ENCODE results near the gene CD300LF. TPM values are rescaled to one million over a fixed set of nuclear protein-coding genes. Genes with fewer than 3 reads are reported as not detected.

The CD300LF gene
- total RNA-seq, 1 donor from 2014 or later, result not detected

- peaks cover 8% of the 10 kb centered on the region for H3K27me3 Mint-ChIP-seq (ENCODE audit: unreplicated experiment)
- no peak for TF ChIP-seq CTCF (IDR thresholded peaks at IDR 0.05; ENCODE audit: partially characterized antibody, unreplicated experiment)
- no peak overlapping the region for H3K4me3 Mint-ChIP-seq (ENCODE audit: unreplicated experiment)
Measured at GRCh38 chr17:74699236-74699635, 13.5 kb downstream of the CD300LF start.

GRCh38 chr17:74698069-74698468 is 14.7 kb downstream of the CD300LF start:
- TF ChIP-seq CTCF (IDR thresholded peaks at IDR 0.05; ENCODE audit: partially characterized antibody, unreplicated experiment), result no peak
- no peak overlapping the region for H3K4me3 Mint-ChIP-seq (ENCODE audit: unreplicated experiment)
- peaks cover 5% of the 10 kb centered on the region for H3K36me3 Mint-ChIP-seq (ENCODE audit: unreplicated experiment)
- peaks cover 3% of the 10 kb centered on the region for H3K9me3 Mint-ChIP-seq (ENCODE audit: unreplicated experiment)
- H3K27me3 Mint-ChIP-seq (ENCODE audit: unreplicated experiment), result peaks cover 8% of the 10 kb centered on the region
- H3K27ac Mint-ChIP-seq (ENCODE audit: unreplicated experiment), result no peak overlapping the region
- no peak for DNase-seq
- no peaks in the 10 kb centered on the region for H3K4me1 Mint-ChIP-seq (ENCODE audit: low read depth, unreplicated experiment)

More at GRCh38 chr17:74699236-74699635, 13.5 kb downstream of the CD300LF start:
- Mint-ChIP-seq H3K36me3 (ENCODE audit: unreplicated experiment) (peaks cover 4% of the 10 kb centered on the region), H3K27ac (ENCODE audit: unreplicated experiment) (no peak overlapping the region), H3K9me3 (ENCODE audit: unreplicated experiment) (peaks cover 3% of the 10 kb centered on the region), H3K4me1 (ENCODE audit: low read depth, unreplicated experiment) (no peaks in the 10 kb centered on the region)
- DNase-seq, result no peak

- no peak for TF ChIP-seq CTCF (IDR thresholded peaks at IDR 0.05; ENCODE audit: partially characterized antibody, unreplicated experiment)
- Mint-ChIP-seq H3K36me3 (ENCODE audit: unreplicated experiment) (peaks cover 10% of the 10 kb centered on the region), H3K9me3 (ENCODE audit: unreplicated experiment) (peaks cover 3% of the 10 kb centered on the region), H3K4me1 (ENCODE audit: low read depth, unreplicated experiment) (no peaks in the 10 kb centered on the region), H3K27ac (ENCODE audit: unreplicated experiment) (no peak overlapping the region), H3K4me3 (ENCODE audit: unreplicated experiment) (no peak overlapping the region), H3K27me3 (ENCODE audit: unreplicated experiment) (peaks cover 8% of the 10 kb centered on the region)
- DNase-seq, result no peak
Measured at GRCh38 chr17:74697515-74697914, 15.2 kb downstream of the CD300LF start.

- DNase-seq, result no peak
- Mint-ChIP-seq H3K9me3 (ENCODE audit: unreplicated experiment) (peaks cover 3% of the 10 kb centered on the region), H3K36me3 (ENCODE audit: unreplicated experiment) (peaks cover 10% of the 10 kb centered on the region), H3K27me3 (ENCODE audit: unreplicated experiment) (peaks cover 8% of the 10 kb centered on the region), H3K4me3 (ENCODE audit: unreplicated experiment) (no peak overlapping the region), H3K27ac (ENCODE audit: unreplicated experiment) (no peak overlapping the region), H3K4me1 (ENCODE audit: low read depth, unreplicated experiment) (no peaks in the 10 kb centered on the region)
- TF ChIP-seq CTCF (IDR thresholded peaks at IDR 0.05; ENCODE audit: partially characterized antibody, unreplicated experiment), result no peak
Measured at GRCh38 chr17:74695629-74696028, 17.1 kb downstream of the CD300LF start.

GRCh38 chr17:74694081-74694480 is 18.6 kb downstream of the CD300LF start:
- no peak for DNase-seq
- Mint-ChIP-seq H3K27ac (ENCODE audit: unreplicated experiment) (no peak overlapping the region), H3K9me3 (ENCODE audit: unreplicated experiment) (no peaks in the 10 kb centered on the region), H3K4me3 (ENCODE audit: unreplicated experiment) (no peak overlapping the region), H3K36me3 (ENCODE audit: unreplicated experiment) (peaks cover 10% of the 10 kb centered on the region), H3K27me3 (ENCODE audit: unreplicated experiment) (peaks cover 5% of the 10 kb centered on the region), H3K4me1 (ENCODE audit: low read depth, unreplicated experiment) (no peaks in the 10 kb centered on the region)
- TF ChIP-seq CTCF (IDR thresholded peaks at IDR 0.05; ENCODE audit: partially characterized antibody, unreplicated experiment), result no peak
